Naive thymus-derived CD4-positive, alpha-beta T cell (primary cell): Measurements from ENCODE around the gene PHACTR1. TPM values are rescaled to one million over a fixed set of nuclear protein-coding genes. Genes with fewer than 3 reads are reported as not detected.

Experiments used
- ATAC-seq: fragments of 150-1000 bp; cut with Tn5 transposase; 2 replicates; pipeline ENCODE4 v1.10.0; 2021; ENCODE audit warnings: mild to moderate bottlenecking, moderate library complexity
- CTCF ChIA-PET: fragments of 350-600 bp; sonication (Branson Sonifier 250); formaldehyde crosslinking; loops from one replicate; lab custom pipeline; 2021; ENCODE audit warnings: antibody characterized with exemption; lab: Charles Lee
- POLR2A ChIA-PET: fragments of 350-600 bp; sonication (Branson Sonifier 250); formaldehyde crosslinking; loops from one replicate; lab custom pipeline; 2021; ENCODE audit warnings: antibody characterized with exemption, inconsistent platforms; lab: Charles Lee
- DNase-seq, 9 donors: peaks; one replicate each; pipeline versions ENCODE4 v3.0.0 to v3.0.0-alpha.2; 2020 to 2022; ENCODE audit warnings: mixed read lengths in 1 of 9
- H3K27ac ChIP-seq: one replicate; pipeline ENCODE4 v1.7.0; 2013; ENCODE audit warnings: mild to moderate bottlenecking, low read depth, low read length, moderate library complexity
- H3K27me3 ChIP-seq, 2 donors: one replicate each; pipeline ENCODE4 v1.7.0; 2013; ENCODE audit warnings: low read length in 2 of 2, mild to moderate bottlenecking in 2 of 2, moderate library complexity in 2 of 2; ENCODE audit not compliant: control insufficient read depth in 2 of 2, insufficient read depth in 2 of 2
- H3K36me3 ChIP-seq, 3 experiments: 1 replicate in 2 of 3; 2 replicates in 1 of 3; pipeline ENCODE4 v1.7.0; 2013; ENCODE audit warnings: low read length in 3 of 3, mild to moderate bottlenecking in 3 of 3, moderate library complexity in 1 of 3; ENCODE audit not compliant: insufficient read depth in 3 of 3, control insufficient read depth in 2 of 3
- H3K4me1 ChIP-seq, 2 donors: one replicate each; pipeline ENCODE4 v1.7.0; 2013; ENCODE audit warnings: low read length in 2 of 2, mild to moderate bottlenecking in 2 of 2, moderate library complexity in 1 of 2; ENCODE audit not compliant: control insufficient read depth in 2 of 2, insufficient read depth in 2 of 2
- H3K4me3 ChIP-seq: 2 replicates; pipeline ENCODE4 v1.7.0; 2013; ENCODE audit warnings: mild to moderate bottlenecking, low read length
- H3K9me3 ChIP-seq, 3 experiments: 1 replicate in 2 of 3; 2 replicates in 1 of 3; pipeline ENCODE4 v1.7.0; 2013; ENCODE audit warnings: low read length in 3 of 3; ENCODE audit not compliant: control insufficient read depth in 2 of 3
- H3K27ac Mint-ChIP-seq, 9 donors: one replicate each; pipeline ENCODE4 v1.8.0; 2020 to 2022; ENCODE audit warnings: mixed read lengths in 9 of 9, mild to moderate bottlenecking in 8 of 9, moderate library complexity in 5 of 9, inconsistent platforms in 2 of 9
- H3K27me3 Mint-ChIP-seq, 5 donors: one replicate each; pipeline ENCODE4 v1.8.0; 2021 to 2022; ENCODE audit warnings: mixed read lengths in 5 of 5, mild to moderate bottlenecking in 1 of 5
- H3K36me3 Mint-ChIP-seq, 5 donors: one replicate each; pipeline ENCODE4 v1.8.0; 2020 to 2022; ENCODE audit warnings: mixed read lengths in 5 of 5, mild to moderate bottlenecking in 3 of 5, inconsistent platforms in 1 of 5
- H3K4me1 Mint-ChIP-seq, 7 donors: one replicate each; pipeline ENCODE4 v1.8.0; 2020 to 2022; ENCODE audit warnings: mixed read lengths in 7 of 7, mild to moderate bottlenecking in 3 of 7, inconsistent platforms in 1 of 7
- H3K4me3 Mint-ChIP-seq, 10 donors: one replicate each; pipeline ENCODE4 v1.8.0; 2020 to 2022; ENCODE audit warnings: mild to moderate bottlenecking in 10 of 10, mixed read lengths in 10 of 10, moderate library complexity in 6 of 10, inconsistent platforms in 2 of 10
- H3K9me3 Mint-ChIP-seq, 11 donors: one replicate each; pipeline ENCODE4 v1.8.0; 2020 to 2022; ENCODE audit warnings: mixed read lengths in 11 of 11, mild to moderate bottlenecking in 4 of 11, inconsistent platforms in 1 of 11, moderate library complexity in 1 of 11
- intact Hi-C, 2 donors: fragments of 100-400 bp; cut with micrococcal nuclease; formaldehyde crosslinking; loops; one replicate each; pipeline ENCODE4 v1.15.1; 2023
- polyA plus RNA-seq, 2 donors: library from polyadenylated mRNA; unstranded; fragments of 300-500 nt; fragmentation: Illumina TruSeq; gene quantifications; one replicate each; pipeline ENCODE4 v1.2.3, GENCODE V29; 2021
- total RNA-seq, 6 experiments: library from RNA in 5 of 6; stranded (reverse) in 5 of 6; gene quantifications; 1 replicate in 5 of 6; 2 replicates in 1 of 6; pipeline ENCODE4 v1.2.3 and lab custom pipeline; 2021 to 2026

Gene PHACTR1
- total and polyA plus RNA-seq, 7 experiments from 2014 or later = 0.18 to 43.1 (median 0.62) TPM

DNA sequence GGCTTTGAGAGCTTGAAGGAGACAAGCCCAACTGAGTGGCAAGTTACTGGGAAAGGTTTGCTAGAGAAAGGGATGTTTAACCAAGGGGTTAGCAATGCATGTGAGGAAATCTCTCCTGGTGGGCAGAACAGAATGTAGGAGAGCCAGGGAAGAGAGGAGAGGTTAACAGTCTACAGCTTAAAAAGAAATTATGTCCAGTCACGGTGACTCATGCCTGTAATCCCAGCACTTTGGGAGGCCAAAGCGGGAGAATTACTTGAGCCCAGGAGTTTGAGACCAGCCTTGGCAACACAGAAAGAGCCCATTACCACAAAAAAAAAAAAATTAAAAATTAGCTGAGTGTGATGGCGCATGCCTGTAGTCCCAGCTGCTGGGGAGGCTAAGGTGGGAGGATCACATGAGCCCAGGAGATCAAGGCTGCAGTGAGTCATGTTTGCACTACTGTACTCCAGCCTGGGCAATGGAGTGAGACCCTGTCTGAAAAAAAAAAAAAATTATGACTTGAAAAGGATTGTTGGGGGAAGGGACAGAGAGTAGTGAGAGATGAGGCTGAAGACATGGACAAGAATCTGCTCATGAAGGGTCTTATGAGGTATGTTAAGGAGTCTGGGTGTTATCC is 346.8 kb downstream of the PHACTR1 start:
- intact Hi-C loops = no loop called here
- no peaks in the 10 kb centered on the region for H3K9me3 Mint-ChIP-seq
- DNase-seq (no peak), ATAC-seq (no peak)
- H3K4me3 ChIP-seq = no peak overlapping the region
- no peak overlapping the region for H3K27ac ChIP-seq
- H3K36me3 ChIP-seq = no peaks in the 10 kb centered on the region
- H3K27me3 ChIP-seq = no peaks in the 10 kb centered on the region
- H3K27ac Mint-ChIP-seq = no peak overlapping the region
- H3K4me1 ChIP-seq = no peaks in the 10 kb centered on the region
- H3K36me3 Mint-ChIP-seq = no peaks in the 10 kb centered on the region
- peaks cover 0 to 4% (median 0%) of the 10 kb centered on the region in 5 donors for H3K27me3 Mint-ChIP-seq
- POLR2A ChIA-PET = interaction anchor here (0.6 kb wide), 1 partner anchor 1787 kb away, joined by 4 read pairs; no protein-coding TSS in a partner anchor
- H3K4me1 Mint-ChIP-seq = peaks cover 0 to under 1% (median 0%) of the 10 kb centered on the region in 7 donors
- H3K9me3 ChIP-seq = no peaks in the 10 kb centered on the region
- no peak overlapping the region for H3K4me3 Mint-ChIP-seq
- CTCF ChIA-PET = no interaction called here

DNA sequence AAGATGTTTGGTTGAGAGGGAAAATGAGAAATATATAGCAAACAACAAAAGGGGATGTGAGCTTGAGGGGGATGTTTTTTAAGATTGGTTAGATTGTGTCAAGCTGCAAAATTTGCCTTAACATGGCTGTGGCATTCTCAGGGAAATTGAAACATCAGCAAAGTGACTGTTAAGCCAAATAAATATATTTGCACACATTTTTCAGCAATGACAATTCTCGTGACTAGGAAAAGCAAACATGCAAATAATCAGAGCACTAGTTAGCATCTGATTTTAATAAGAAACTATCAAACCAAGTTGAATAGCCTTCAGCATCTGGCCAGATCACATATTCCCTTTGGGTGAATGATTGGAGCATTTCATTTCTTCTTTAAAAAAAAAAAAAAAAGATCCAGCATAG is 349.0 kb downstream of the PHACTR1 start:
- intact Hi-C loops = no loop called here
- H3K4me3 ChIP-seq = no peak overlapping the region
- POLR2A ChIA-PET = no interaction called here

DNA sequence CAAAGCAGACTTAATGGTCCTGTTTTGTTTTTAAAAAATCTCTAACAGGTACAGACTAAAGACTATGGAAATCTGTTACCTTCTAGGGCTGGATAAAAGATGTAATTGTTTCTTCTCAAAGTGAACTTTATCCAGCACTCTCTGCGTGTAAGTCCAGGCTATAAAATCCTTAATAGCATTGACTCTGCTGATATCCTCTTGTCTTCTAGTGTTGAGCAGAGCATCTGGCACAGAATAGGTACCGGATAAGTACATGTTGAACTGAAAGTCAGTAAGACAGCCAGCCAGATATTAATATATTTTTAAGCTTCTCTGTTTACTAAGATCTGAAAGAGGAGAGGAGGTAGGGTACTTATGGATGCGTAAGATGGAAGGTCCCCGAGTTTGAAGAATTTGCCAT is 349.5 kb downstream of the PHACTR1 start:
- H3K4me3 ChIP-seq = no peak overlapping the region
- no peaks in the 10 kb centered on the region for H3K36me3 ChIP-seq
- no peak overlapping the region for H3K4me3 Mint-ChIP-seq
- no peak for DNase-seq
- H3K9me3 Mint-ChIP-seq = no peaks in the 10 kb centered on the region
- no peaks in the 10 kb centered on the region for H3K27me3 ChIP-seq
- H3K4me1 Mint-ChIP-seq = peaks cover 0 to 10% (median 5%) of the 10 kb centered on the region in 7 donors
- no peaks in the 10 kb centered on the region for H3K9me3 ChIP-seq
- ChIA-PET POLR2A (no interaction called here), CTCF (no interaction called here)
- no peaks in the 10 kb centered on the region for H3K36me3 Mint-ChIP-seq
- no peak overlapping the region for H3K27ac ChIP-seq
- intact Hi-C loops = no loop called here
- H3K27me3 Mint-ChIP-seq = peaks cover 0 to 7% (median 3%) of the 10 kb centered on the region in 5 donors
- no peak for ATAC-seq
- H3K27ac Mint-ChIP-seq = no peak overlapping the region
- H3K4me1 ChIP-seq = no peaks in the 10 kb centered on the region

More for the DNA sequence above, 349.0 kb downstream of the PHACTR1 start:
- Mint-ChIP-seq H3K9me3 (no peaks in the 10 kb centered on the region), H3K36me3 (no peaks in the 10 kb centered on the region), H3K4me3 (no peak overlapping the region), H3K27me3 (peaks cover 0 to 6% (median 4%) of the 10 kb centered on the region in 5 donors), H3K4me1 (peaks cover 0 to 10% (median 5%) of the 10 kb centered on the region in 7 donors), H3K27ac (no peak overlapping the region)
- Histone ChIP-seq H3K4me1 (no peaks in the 10 kb centered on the region), H3K9me3 (no peaks in the 10 kb centered on the region), H3K27me3 (no peaks in the 10 kb centered on the region), H3K27ac (no peak overlapping the region), H3K36me3 (no peaks in the 10 kb centered on the region)
- CTCF ChIA-PET = no interaction called here
- DNase-seq (no peak), ATAC-seq (no peak)

DNA sequence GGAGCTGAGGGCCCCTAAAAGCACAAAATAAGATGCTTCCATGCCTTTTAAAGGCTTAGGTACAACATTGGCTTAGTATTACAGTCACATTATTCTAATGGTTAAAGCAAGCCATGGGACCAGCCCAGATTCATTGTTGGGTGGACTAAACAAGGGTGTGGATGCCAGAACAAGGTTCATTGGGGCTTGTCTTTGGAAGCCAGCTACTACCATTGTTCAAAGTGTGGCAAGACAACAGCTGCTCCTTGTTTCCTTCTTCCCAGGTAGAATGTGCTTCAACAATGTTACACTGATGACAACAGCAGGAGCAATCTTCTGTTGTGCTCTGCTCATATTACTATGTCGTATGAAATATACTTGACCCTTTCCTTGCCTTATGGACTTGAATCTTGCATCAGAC is 350.3 kb downstream of the PHACTR1 start:
- no peak overlapping the region for H3K4me3 ChIP-seq
- no peak for DNase-seq
- no peaks in the 10 kb centered on the region for H3K4me1 ChIP-seq
- no peaks in the 10 kb centered on the region for H3K27me3 ChIP-seq
- intact Hi-C loops = no loop called here
- Mint-ChIP-seq H3K27me3 (peaks cover 0 to 7% (median 0%) of the 10 kb centered on the region in 5 donors), H3K27ac (no peak overlapping the region), H3K36me3 (no peaks in the 10 kb centered on the region), H3K9me3 (no peaks in the 10 kb centered on the region), H3K4me1 (peaks cover 0 to 10% (median 5%) of the 10 kb centered on the region in 7 donors), H3K4me3 (no peak overlapping the region)
- H3K36me3 ChIP-seq = no peaks in the 10 kb centered on the region
- no peak overlapping the region for H3K27ac ChIP-seq
- ChIA-PET POLR2A (no interaction called here), CTCF (no interaction called here)
- ATAC-seq = no peak
- no peaks in the 10 kb centered on the region for H3K9me3 ChIP-seq

DNA sequence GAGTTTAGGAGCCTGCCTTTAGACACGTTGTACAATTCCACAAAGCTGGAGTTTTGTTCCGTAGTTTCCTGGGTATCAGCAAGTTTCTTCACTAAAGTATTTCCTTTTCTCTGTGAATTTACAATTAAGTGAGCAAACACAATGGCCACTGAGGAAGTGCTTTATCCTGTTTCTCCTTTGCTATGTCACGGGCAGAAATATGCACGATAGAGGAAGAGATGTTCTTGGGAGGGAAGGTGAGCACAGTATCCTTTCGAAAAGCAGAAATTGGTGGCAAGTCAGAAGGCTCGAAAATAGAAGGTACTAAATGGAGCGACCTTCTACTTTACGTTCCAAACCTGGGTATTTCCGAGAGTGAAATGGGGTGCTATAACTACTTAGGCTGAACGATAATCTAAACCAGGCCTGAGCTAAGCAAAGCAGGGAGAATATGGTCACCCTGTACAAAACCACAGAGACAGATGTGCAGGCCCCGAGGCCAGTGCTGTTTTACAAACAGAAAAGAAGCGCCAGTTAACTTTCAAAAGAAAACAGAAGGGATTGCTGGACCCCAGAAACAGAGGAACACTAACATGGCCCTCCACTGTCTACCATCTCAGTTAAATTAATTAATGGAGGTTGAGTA is 352.1 kb downstream of the PHACTR1 start:
- Mint-ChIP-seq H3K27ac (no peak overlapping the region), H3K36me3 (no peaks in the 10 kb centered on the region), H3K4me1 (peaks cover 0 to 10% (median 5%) of the 10 kb centered on the region in 7 donors), H3K4me3 (no peak overlapping the region), H3K27me3 (peaks cover 4 to 11% (median 6%) of the 10 kb centered on the region in 5 donors), H3K9me3 (no peaks in the 10 kb centered on the region)
- intact Hi-C loops = no loop called here
- CTCF ChIA-PET = no interaction called here
- H3K36me3 ChIP-seq = no peaks in the 10 kb centered on the region
- no peak overlapping the region for H3K27ac ChIP-seq
- H3K4me3 ChIP-seq = no peak overlapping the region
- peak; percentile 47 for ATAC-seq
- H3K9me3 ChIP-seq = no peaks in the 10 kb centered on the region
- no peak for DNase-seq
- no peaks in the 10 kb centered on the region for H3K27me3 ChIP-seq
- no peaks in the 10 kb centered on the region for H3K4me1 ChIP-seq
- POLR2A ChIA-PET = no interaction called here

GRCh38 chr6:13071550-13072345 is 355.2 kb downstream of the PHACTR1 start:
- H3K4me3 ChIP-seq = no peak overlapping the region
- Mint-ChIP-seq H3K4me1 (peaks cover 0 to 10% (median 5%) of the 10 kb centered on the region in 7 donors), H3K27ac (no peak overlapping the region), H3K27me3 (peaks cover 10 to 23% (median 16%) of the 10 kb centered on the region in 5 donors), H3K9me3 (no peaks in the 10 kb centered on the region), H3K4me3 (no peak overlapping the region), H3K36me3 (no peaks in the 10 kb centered on the region)
- no peaks in the 10 kb centered on the region for H3K9me3 ChIP-seq
- H3K27ac ChIP-seq = no peak overlapping the region
- ChIA-PET POLR2A (no interaction called here), CTCF (no interaction called here)
- H3K4me1 ChIP-seq = no peaks in the 10 kb centered on the region
- no peaks in the 10 kb centered on the region for H3K36me3 ChIP-seq
- intact Hi-C loops = no loop called here
- ATAC-seq = no peak
- H3K27me3 ChIP-seq = no peaks in the 10 kb centered on the region
- DNase-seq = no peak
